GM21786 (cell line): Measurements from ENCODE around the gene GFER.
"Not testable (repeated sequence)": the region's sequence is repeated elsewhere in the genome, so short reads cannot be mapped to it uniquely, and the experiment has no call there.

Source experiments
- ATAC-seq: cut with Tn5 transposase; IDR thresholded peaks from one replicate; pipeline ENCODE4 v1.9.1; 2021; ENCODE audit not compliant: unreplicated experiment

The GFER gene

GRCh38 chr16:1983544-1984346 lies at the start of gene GFER:
GFER (plus strand) TSS chr16:1984193; CDS start chr16:1984219, 26 bp downstream.
- ATAC-seq = peak; percentile 79

DNA sequence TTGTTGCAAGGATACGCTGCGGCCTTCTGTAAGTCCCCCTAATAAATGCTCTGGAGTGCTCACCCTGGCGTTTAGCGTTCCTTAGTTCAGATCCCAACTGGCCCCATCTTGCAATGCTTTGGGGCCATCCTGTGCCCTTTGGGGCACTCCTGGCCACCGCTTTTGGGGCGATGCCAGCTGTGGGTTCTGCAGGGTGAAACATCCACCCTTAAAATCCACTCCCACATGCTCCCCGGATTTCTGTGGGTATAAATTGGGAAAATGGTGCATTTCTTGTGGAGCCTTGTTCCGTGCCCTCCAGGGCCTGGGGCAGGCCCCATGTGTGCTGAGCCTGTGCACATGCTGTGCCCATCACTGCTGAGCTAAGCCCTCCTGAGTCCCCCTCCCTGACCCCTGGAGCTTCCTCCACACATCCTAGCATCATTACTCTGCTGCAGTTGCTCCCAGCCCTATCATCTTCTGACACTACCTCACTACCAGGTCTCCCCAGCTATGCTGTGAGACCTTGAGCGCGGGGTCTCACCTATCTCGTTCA lies 47.0 kb upstream of the GFER start:
- no peak for ATAC-seq

GRCh38 chr16:1938316-1938715 lies 45.7 kb upstream of the GFER start:
- ATAC-seq = no peak

DNA sequence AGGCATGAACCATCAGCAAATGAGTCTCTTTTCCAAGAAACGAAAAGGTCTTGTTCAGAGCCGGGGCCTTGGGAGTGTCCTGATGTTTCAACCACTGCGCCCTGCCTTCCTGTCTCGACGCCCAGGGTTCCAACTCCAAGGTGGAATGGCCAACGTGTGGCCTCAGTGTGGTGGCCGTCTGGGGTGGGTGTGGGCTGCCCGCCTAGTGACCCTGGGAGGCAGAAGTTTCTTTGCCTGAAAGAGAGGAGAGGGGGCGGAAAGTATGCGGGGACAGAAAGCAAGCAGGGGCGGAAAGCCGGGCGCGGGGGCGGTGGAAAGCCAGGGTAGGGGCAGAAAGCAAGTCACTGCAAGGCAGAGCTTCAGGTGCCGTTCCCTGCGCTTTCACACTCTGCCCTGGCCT lies 45.1 kb upstream of the GFER start:
- no peak for ATAC-seq

DNA sequence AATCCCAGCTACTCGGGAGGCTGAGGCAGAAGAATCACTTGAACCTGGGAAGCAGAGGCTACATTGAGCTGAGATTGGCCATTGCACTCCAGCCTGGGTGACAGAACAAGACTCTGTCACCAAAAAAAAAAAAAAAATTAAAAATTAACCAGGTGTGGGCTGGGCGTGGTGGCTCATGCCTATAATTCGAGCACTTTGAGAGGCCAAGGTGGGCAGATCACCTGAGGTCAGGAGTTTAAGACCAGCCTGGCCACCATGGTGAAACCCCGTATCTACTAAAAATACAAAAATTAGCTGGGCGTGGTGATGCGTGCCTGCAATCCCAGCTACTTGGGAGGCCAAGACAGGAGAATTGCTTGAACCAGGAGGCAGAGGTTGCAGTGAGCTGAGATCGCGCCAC lies 44.2 kb upstream of the GFER start:
- not testable (repeated sequence) for ATAC-seq

DNA sequence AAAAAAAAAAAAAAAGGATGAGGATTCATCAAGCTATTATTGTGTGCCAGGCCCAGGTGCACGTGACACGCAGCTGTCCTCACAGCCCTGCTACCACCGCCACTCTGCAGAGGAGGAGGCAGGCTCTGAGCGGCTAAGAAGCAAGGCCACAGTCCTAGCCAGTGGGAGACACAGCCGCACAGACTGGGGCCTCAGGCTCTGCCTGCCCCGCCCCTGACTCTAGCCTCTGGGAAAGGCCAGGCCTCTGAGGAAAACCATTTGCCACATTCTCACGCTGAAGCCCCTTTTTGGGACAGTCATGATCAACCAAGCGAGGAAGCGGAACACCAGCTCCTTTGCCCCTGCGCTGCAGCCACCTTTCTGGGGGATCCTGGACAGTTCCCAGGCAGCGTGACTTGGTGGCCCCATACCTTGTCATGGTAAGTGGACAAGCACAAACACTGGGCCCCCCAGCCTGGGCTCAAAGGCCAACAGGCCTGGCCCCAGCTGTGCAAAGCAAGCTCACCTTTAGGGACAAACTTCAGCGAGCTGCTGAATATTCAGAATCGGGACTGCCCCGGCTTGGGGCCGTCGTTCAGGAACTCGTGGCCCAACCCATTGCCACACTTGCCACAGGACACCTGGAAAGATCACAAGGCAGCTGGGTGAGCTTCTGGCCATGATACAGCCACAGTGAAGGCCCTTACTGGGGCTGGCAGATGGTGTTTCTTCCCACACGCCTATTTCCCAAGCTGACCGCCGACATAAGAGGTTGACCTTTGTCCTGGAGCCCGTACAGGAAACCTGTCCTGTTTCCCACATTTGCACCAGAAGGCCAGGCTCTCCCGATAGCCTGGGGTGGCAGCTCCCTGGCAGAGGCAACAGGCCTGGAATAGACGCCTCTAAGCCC lies 43.5 kb upstream of the GFER start:
- ATAC-seq = no peak

- ATAC-seq = no peak
Observed at GRCh38 chr16:1941162-1942046, 42.6 kb upstream of the GFER start.

DNA sequence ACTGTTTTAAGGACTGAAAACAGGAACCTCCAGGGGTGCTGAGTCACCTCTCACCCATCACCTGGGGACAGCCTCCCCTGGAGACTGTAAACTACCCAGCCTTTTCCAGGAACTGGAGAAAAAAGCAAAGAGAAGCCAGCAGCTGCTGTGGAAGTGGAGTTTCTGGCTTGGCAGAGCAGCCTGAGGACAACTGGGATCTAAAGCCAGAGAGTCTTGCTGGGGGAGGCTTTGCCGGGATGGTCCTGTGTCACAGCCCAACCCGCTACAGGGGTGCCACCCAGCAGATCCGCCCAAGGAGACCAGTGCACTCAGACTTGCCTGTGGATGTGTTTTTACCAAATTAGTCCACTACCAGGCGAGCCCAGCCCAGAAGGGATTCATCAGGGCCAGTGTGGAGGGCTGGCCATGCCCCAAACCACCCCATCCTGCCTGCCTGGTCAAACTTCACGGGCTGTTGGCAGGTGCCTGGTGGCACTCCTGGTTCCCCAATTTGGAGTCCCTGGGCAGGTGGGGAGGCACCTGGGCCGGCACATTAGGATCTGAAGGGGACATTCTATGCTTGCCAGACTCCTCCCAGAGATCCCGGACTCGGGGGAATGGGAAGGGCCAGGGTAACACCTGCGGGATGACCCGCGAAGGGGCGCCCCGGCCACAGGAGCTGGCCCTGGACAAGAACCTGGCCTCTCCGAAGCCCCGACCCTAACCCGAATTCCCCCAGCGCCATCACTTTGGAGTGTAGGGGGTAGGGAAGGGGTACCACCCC lies 41.8 kb upstream of the GFER start:
- no peak for ATAC-seq

DNA sequence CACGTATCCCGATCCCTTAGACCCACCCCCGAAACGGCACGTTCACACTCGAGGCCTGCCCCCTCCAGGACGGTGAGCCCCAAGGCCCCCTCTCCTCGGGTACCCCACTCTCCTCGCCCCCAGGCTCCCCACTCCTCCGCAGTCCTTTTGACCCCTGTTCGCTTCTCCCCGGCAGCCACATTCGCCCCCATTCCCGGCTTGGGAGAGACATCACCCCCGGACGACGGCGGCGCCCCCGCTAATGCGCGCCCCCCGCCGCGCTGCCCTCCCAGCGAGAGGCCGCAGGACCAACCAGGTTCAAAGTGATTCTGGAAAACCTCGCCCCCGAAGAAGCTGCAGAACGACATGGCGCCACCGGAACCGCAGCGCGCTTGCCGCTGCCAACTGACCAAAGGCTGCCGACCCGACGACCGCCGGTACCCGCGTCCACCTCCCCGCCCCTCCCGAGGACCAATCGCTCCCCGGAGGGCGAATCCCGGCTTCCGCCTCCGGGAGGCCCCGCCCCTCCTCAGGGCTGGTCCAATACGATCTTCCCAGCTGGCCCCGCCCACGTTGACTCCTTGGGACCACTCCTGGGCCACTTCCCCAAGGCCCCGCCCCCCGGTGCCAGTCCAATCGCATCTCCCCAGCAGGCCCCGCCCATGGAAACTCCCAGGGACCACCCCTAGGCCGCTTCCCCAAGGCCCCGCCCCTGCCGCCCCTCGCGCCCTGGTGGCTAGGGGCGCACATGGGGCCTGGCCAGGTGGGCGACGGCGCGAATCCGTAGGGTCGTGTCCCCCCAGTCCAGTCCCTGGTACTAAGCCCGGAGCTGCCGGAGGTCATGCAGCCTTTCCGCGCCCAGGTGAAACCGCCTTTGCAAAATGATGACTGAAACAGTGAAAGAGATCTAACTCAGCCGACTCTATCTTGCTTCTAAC lies 40.9 kb upstream of the GFER start, which contains the start of gene MSRB1:
Gene MSRB1, minus strand, starts transcription at position 390 of the 917 bp plus-strand sequence. Its CDS starts 43 bp downstream, at position 347.
- ATAC-seq = peak; percentile 92

- no peak for ATAC-seq
Observed at GRCh38 chr16:1944612-1945199, 39.3 kb upstream of the GFER start.

DNA sequence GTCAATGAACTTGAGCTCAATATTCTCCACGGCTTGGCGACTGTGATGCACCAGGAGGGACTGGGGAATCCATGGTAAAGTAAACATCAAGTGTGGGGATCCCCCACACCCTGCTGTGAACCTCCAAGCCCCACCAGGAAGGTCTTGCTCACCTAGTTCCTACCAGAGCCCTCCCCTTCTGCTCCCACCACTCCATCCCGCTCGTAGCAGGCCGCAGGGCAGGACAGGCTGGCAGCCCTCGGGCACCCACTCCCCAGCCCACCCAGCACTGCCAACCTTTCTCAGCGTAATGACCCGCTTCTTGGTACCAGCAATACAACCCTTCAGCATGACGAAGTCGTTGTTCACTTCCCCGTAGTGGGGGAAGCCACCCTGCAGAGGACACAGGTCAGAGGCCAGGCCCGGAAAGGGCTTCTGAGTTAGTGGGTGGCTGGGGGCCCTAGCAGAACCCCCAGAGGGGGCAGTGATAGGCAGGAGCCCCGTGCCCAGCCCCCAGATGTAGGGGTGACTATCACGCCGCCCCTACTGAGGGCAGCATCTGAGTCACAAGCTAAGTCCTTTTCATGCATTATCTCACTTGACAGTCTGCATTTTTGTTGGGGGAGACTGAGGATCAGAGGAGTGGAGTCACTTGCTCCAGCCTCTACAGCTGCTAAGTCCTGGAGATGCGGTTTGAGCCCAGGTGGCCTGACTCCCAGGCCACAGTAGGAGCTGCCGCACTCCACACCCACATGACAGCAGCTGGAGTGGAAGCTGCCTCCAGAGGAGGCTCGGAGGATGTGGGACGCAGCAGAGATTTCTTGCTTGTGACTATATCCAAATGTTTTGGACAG lies 38.2 kb upstream of the GFER start:
- no peak for ATAC-seq

GRCh38 chr16:1946495-1947368 lies 37.3 kb upstream of the GFER start:
- ATAC-seq = no peak

DNA sequence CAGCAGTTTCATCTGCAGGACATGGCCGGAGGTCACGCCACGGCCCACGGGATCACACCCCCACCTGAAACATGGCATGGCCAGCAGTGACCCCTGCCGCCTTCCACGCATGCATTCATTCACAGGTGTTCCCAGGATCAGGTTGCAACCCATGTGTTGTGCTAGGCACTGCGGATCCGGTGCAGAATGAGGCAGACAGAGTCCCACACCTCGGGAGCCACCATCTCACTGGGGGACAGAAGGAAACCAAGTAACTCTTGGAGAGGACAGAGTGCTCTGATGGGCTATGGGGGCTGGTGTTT lies 36.7 kb upstream of the GFER start:
- ATAC-seq = no peak

DNA sequence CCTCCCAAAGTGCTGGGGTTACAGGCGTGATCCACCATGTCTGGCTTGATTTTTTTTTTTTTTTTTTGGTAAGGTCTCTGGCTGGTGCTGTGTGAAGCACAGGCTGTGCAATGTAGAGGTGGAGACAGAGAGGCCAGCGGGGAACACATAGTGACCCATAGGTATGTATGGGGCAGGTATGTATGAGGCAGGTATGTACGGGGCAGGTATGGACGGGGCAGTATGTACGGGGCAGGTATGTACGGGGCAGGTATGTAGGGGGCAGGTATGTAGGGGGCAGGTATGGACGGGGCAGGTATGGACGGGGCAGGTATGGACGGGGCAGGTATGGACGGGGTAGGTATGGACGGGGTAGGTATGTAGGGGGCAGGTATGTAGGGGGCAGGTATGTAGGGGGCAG lies 34.5 kb upstream of the GFER start:
- ATAC-seq = no peak

GRCh38 chr16:1950047-1950446 lies 33.9 kb upstream of the GFER start:
- ATAC-seq = no peak

GRCh38 chr16:1950559-1950958 lies 33.4 kb upstream of the GFER start:
- no peak for ATAC-seq

GRCh38 chr16:1953734-1954133 lies 30.3 kb upstream of the GFER start:
- no peak for ATAC-seq
